K562 (cell line): ENCODE data around the gene SUMF2. TPM values are rescaled to one million over a fixed set of nuclear protein-coding genes. Genes with fewer than 3 reads are reported as not detected.

Experiments
- CREM ChIP-seq: IDR thresholded peaks from 2 replicates; pipeline ENCODE4 v1.6.1; 2014; ENCODE audit warnings: antibody characterized with exemption, low read depth
- DLX4 ChIP-seq: fragments of 250-450 bp; sonication (Bioruptor Pico); IDR thresholded peaks from 2 replicates; pipeline ENCODE4 v1.6.1; 2021; ENCODE audit warnings: mild to moderate bottlenecking
- E2F1 ChIP-seq: sonication (generic); formaldehyde crosslinking; IDR thresholded peaks from 2 replicates; pipeline ENCODE4 v1.8.1; 2023; ENCODE audit warnings: mild to moderate bottlenecking, missing genetic modification reagents, moderate library complexity
- ETV5 ChIP-seq: sonication (generic); formaldehyde crosslinking; IDR thresholded peaks from 2 replicates; pipeline ENCODE4 v1.4.0; 2020; ENCODE audit warnings: low read depth, mild to moderate bottlenecking, missing genetic modification reagents
- FOSL1 ChIP-seq: fragments of 200-800 bp; sonication (Bioruptor generic); conservative IDR thresholded peaks from 2 replicates; pipeline ENCODE4 v1.6.1; 2016; ENCODE audit warnings: missing genetic modification characterization, missing compliant biosample characterization
- GATA2 ChIP-seq: sonication (generic); formaldehyde crosslinking; IDR thresholded peaks from 2 replicates; pipeline ENCODE4 v1.4.0; 2020; ENCODE audit warnings: mild to moderate bottlenecking, missing genetic modification reagents
- HBP1 ChIP-seq: fragments of 450-650 bp; formaldehyde crosslinking; IDR thresholded peaks from 2 replicates; pipeline ENCODE4 v1.4.0; 2022; ENCODE audit warnings: missing genetic modification characterization
- HOXB6 ChIP-seq: fragments of 250-450 bp; sonication (Bioruptor Pico); IDR thresholded peaks from 2 replicates; pipeline ENCODE4 v1.5.1; 2022; ENCODE audit warnings: mild to moderate bottlenecking, borderline replicate concordance
- KDM2B ChIP-seq: fragments of 250-450 bp; sonication (Bioruptor Pico); IDR thresholded peaks from 2 replicates; pipeline ENCODE4 v1.8.0; 2021; ENCODE audit warnings: mild to moderate bottlenecking, moderate library complexity
- MBD2 ChIP-seq: sonication (generic); IDR thresholded peaks from 2 replicates; pipeline ENCODE4 v1.6.1; 2016; ENCODE audit warnings: low read depth, borderline replicate concordance
- MEF2D ChIP-seq: conservative IDR thresholded peaks from 2 replicates; pipeline ENCODE4 v1.6.1; 2016; ENCODE audit warnings: low read depth, missing genetic modification characterization, missing compliant biosample characterization
- MTA1 ChIP-seq: fragments of 450-650 bp; IDR thresholded peaks from 2 replicates; pipeline ENCODE4 v1.6.1; 2017; ENCODE audit warnings: borderline replicate concordance
- MTF1 ChIP-seq: fragments of 250-450 bp; sonication (Bioruptor Pico); IDR thresholded peaks from 2 replicates; pipeline ENCODE4 v1.9.0; 2021; ENCODE audit warnings: moderate library complexity, mild to moderate bottlenecking, inconsistent platforms, borderline replicate concordance
- POLR2AphosphoS2 ChIP-seq: IDR thresholded peaks from 2 replicates; pipeline ENCODE4 v1.6.1; 2012; ENCODE audit warnings: low read length, improper control_type of control experiment
- PREB ChIP-seq: sonication (generic); formaldehyde crosslinking; IDR thresholded peaks from 2 replicates; pipeline ENCODE4 v1.8.1; 2023; ENCODE audit warnings: mild to moderate bottlenecking, missing genetic modification reagents
- RNF219 ChIP-seq: fragments of 250-450 bp; sonication (Bioruptor Pico); IDR thresholded peaks from 2 replicates; pipeline ENCODE4 v1.5.0; 2022; ENCODE audit warnings: mild to moderate bottlenecking
- SMARCE1 ChIP-seq: fragments of 450-650 bp; IDR thresholded peaks from 2 replicates; pipeline ENCODE4 v1.7.1; 2016; ENCODE audit warnings: mild to moderate bottlenecking
- TOE1 ChIP-seq, 2 experiments: fragments of 450-650 bp in 1 of 2; sonication (generic) in 1 of 2; formaldehyde crosslinking in 1 of 2; IDR thresholded peaks; 2 replicates each; pipeline versions ENCODE4 v1.7.1 to v1.8.0; 2016 to 2022; ENCODE audit warnings: borderline replicate concordance in 2 of 2, mild to moderate bottlenecking in 2 of 2, antibody characterized with exemption in 1 of 2, inconsistent platforms in 1 of 2, low read depth in 1 of 2, missing genetic modification reagents in 1 of 2, moderate library complexity in 1 of 2
- TSC22D4 ChIP-seq: fragments of 450-650 bp; IDR thresholded peaks from 2 replicates; pipeline ENCODE4 v1.6.1; 2016; ENCODE audit warnings: missing genetic modification characterization, missing biosample characterization, control low read depth
- ZNF124 ChIP-seq: sonication (generic); formaldehyde crosslinking; IDR thresholded peaks from 2 replicates; pipeline ENCODE4 v1.8.1; 2022; ENCODE audit warnings: missing genetic modification reagents
- ZNF280A ChIP-seq: fragments of 450-650 bp; IDR thresholded peaks from 2 replicates; pipeline ENCODE4 v1.6.1; 2018; ENCODE audit warnings: mild to moderate bottlenecking, low read depth; ENCODE audit not compliant: partially characterized antibody
- polyA plus RNA-seq, 8 experiments: library from polyadenylated mRNA; depleted of rRNA in 4 of 8; stranded (reverse) in 5 of 8; unstranded in 3 of 8; fragments of >200 nt; fragmentation: Nextera tagmentation in 2 of 8; fragmentation: Illumina TruSeq in 1 of 8; extraction: Ambion mirVana in 2 of 8; extraction: Trizol in 1 of 8; gene quantifications; 2 replicates each; pipeline versions ENCODE4 v1.2.1 to v1.2.3, GENCODE V29; 2011 to 2014; ENCODE audit warnings: inconsistent platforms in 1 of 8, missing spikeins in 1 of 8
- total RNA-seq, 7 experiments: library from RNA; depleted of rRNA in 6 of 7; stranded (reverse); fragments of >200 nt in 6 of 7; fragmentation: Illumina TruSeq in 2 of 7; extraction: Trizol in 2 of 7; gene quantifications; 2 replicates each; pipeline versions ENCODE4 v1.2.1 to v1.2.3, GENCODE V29; 2011 to 2021; ENCODE audit warnings: low replicate concordance in 1 of 7

The SUMF2 gene
- total and polyA plus RNA-seq, 9 of the 15 experiments (the other 6 are each of a cell fraction or from before 2014, with no cell fraction given) = 39.0 to 113 (median 67.7) TPM

- TF ChIP-seq E2F1 (CRISPR knock-in tag) (no peak), KDM2B (CRISPR knock-in tag) (no peak), DLX4 (CRISPR knock-in tag) (no peak), HOXB6 (CRISPR knock-in tag) (no peak), ZNF124 (CRISPR knock-in tag) (no peak), TSC22D4 (tag) (no peak), MTF1 (CRISPR knock-in tag) (no peak), RNF219 (CRISPR knock-in tag) (no peak), ZNF280A (no peak), PREB (CRISPR knock-in tag) (no peak), HBP1 (CRISPR knock-in tag) (no peak), MTA1 (no peak; the same call in 1 of the 2 replicates), MEF2D (0 out of 2 replicates have a peak, but pooled peaks have one; percentile 14), MBD2 (no peak), TOE1 (IDR thresholded peaks at IDR 0.05; ENCODE audit: borderline replicate concordance) (no peak), TOE1 (CRISPR knock-in tag; IDR thresholded peaks at IDR 0.05; ENCODE audit: borderline replicate concordance, low read depth) (no peak), GATA2 (CRISPR knock-in tag) (no peak), SMARCE1 (peak; percentile 85), POLR2AphosphoS2 (no peak), FOSL1 (tag) (peak; percentile 97), CREM (peak; percentile 33; the same call in 1 of the 2 replicates), ETV5 (CRISPR knock-in tag) (no peak)
Measured at GRCh38 chr7:56062382-56062781, 1.7 kb upstream of the SUMF2 start (continued).
